GM13976 (cell line): Measurements from ENCODE around the gene CARF.

Experiments used
- DNase-seq: peaks from one replicate; pipeline ENCODE4 v3.0.0; 2012; ENCODE audit warnings: low spot score
- in situ Hi-C: fragments of 300-500 bp; cut with MboI; formaldehyde crosslinking; loops from one replicate; pipeline ENCODE4 v1.12.0; 2022; ENCODE audit warnings: low sequenced_read_pairs, mixed read lengths, inconsistent platforms; ENCODE audit not compliant: unreplicated experiment
- TF ChIP-seq, protein P1 (sequence below): IDR thresholded peaks from 2 replicates; pipeline ENCODE4 v1.5.1; 2012; ENCODE audit warnings: borderline replicate concordance, mild to moderate bottlenecking; ENCODE audit not compliant: insufficient read depth; ENCODE audit errors: extremely low read depth, missing control alignments, control extremely low read depth

CARF gene

DNA sequence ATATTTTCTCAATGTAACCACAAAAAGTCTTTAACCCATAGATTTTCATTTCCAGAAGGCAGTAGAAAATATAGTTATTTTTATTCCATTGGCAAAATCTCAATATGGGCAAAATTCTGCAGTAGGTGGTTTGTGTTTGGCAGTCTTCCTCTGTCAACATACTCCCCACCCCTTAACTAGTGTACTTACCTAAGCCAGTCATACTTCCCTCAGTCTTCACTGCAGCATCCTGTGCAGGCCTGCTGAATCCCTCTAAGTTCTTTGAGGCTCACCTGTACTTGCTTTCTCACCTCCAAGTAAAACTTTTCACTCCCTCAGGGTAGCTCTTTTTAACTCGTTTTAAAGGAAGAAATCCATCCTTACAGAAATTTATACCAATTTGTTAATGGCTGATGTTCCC, 6.8 kb downstream of the CARF start:
- TF ChIP-seq, protein P1, sequence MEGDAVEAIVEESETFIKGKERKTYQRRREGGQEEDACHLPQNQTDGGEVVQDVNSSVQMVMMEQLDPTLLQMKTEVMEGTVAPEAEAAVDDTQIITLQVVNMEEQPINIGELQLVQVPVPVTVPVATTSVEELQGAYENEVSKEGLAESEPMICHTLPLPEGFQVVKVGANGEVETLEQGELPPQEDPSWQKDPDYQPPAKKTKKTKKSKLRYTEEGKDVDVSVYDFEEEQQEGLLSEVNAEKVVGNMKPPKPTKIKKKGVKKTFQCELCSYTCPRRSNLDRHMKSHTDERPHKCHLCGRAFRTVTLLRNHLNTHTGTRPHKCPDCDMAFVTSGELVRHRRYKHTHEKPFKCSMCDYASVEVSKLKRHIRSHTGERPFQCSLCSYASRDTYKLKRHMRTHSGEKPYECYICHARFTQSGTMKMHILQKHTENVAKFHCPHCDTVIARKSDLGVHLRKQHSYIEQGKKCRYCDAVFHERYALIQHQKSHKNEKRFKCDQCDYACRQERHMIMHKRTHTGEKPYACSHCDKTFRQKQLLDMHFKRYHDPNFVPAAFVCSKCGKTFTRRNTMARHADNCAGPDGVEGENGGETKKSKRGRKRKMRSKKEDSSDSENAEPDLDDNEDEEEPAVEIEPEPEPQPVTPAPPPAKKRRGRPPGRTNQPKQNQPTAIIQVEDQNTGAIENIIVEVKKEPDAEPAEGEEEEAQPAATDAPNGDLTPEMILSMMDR, result no peak
- in situ Hi-C loops, result no loop called here
- no peak for DNase-seq

DNA sequence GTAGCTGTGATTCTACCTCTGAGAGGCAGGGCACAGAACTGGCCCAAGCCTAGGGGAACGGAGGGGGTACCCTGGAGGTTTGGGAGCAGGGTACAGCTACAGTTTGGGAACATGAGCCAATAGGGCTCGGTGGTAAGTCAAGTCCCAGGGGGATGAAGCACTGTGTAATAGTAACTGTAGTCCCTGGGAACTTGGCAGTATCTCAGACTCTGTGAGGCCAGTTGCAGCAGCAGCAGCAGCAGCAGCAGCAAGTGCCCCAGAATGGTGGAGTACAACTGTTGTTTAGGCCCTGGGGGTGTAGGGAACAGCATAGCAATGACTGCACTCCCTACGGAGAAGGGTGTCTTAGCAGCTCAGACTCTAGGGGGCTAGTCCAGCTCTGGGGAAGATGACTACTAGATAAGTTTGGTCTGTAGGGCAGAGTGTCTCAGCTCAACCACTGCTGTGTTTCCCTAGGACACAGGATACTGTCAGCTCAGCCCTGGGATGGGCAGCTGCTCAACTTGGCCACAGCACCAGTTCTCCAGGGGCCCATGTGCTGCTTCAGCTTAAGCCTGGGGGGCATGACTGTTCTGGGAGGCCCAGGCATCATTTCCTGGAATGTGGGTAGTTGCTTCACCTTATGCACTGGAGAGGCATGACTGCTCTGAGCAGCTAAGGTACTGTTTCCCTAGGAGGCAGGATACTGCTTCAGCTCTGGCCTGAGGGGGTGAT, 20.5 kb downstream of the CARF start:
- in situ Hi-C loops, result no loop called here
- no peak for DNase-seq
- TF ChIP-seq, protein P1, result no peak

DNA sequence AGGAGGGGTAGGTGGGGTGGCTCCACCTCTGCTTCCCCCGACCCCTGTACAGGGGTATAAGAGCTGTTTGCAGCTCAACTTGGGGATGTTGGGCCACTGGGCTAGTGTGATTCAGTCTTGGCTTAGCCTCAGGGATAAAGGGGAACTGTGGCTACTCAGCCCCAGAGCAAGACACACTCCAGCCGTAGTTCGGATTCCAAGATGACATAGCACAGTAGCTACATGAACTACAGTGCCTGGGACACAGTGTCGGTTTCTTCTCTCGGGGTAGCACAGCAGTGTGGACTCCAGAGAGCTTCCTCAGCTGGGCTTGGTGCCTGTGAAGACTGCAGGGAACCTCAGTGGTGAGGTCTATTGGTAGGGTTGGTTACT, 21.1 kb downstream of the CARF start:
- in situ Hi-C loops, result no loop called here
- DNase-seq, result no peak
- TF ChIP-seq, protein P1, result no peak

DNA sequence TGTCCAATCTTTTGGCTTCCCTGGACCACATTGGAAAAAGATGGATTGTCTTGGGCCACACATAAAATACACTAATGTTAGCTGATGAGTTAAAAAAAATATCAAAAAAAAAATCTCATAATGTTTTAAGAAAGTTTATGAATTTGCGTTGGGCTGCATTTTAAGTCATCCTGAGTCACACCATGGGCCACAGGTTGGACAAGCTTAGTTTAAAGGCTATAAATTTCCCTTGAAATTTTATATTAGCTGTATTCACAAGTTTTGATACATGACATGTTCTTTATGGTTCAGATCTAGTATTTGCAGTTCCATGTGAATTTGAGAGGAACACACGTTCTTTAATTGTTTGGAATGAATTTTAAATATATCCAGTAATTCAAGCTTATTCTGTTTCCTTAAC, 21.9 kb downstream of the CARF start:
- DNase-seq, result no peak
- TF ChIP-seq, protein P1, result no peak
- in situ Hi-C loops, result no loop called here

DNA sequence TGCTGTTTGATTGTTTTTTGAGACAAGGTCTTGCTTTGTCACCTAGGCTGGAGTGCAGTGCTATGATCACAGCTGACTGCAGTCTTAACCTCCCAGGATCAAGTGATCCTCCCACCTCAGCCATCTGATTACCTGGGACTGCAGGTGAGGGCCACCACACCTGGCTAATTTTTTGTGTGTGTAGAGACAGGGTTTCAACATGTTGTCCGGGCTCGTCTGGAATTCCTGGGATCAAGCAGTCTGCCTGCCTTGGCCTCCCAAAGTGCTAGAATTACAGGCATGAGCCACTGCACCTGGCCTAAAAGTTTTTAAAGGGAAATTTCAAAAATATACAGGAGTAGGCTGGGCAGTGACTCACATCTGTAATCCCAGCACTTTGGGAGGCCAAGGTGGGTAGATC, 22.4 kb downstream of the CARF start:
- in situ Hi-C loops, result no loop called here
- TF ChIP-seq, protein P1, result no peak

DNA sequence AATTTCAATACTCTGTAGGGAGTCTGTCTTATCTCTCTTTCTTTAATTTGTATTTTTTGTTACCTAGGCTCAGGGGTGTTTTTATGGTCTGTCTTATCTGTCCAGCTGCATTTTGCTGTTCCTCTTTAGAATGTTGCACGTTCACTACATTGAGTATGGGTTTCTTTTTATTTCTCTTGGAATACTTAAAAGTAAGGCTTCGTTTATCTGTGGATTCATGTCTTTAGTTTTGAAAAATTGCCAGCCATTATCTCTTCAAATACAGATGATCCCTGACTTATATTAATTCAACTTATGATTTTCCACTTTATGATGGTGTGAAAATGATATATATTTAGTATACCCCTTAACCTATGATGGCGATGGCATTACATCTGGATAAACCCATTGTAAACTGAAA, 26.9 kb downstream of the CARF start:
- no peak for DNase-seq
- in situ Hi-C loops, result no loop called here
- TF ChIP-seq, protein P1, result no peak

More for the DNA sequence above, 22.4 kb downstream of the CARF start:
- DNase-seq, result no peak
